Stimulated activated CD4-positive, alpha-beta T cell treated with anti-CD3 and anti-CD28 coated beads, Interleukin-4, amount 100 ng/mL, for 24 hours (primary cell): ENCODE data around the gene RPS27.
"Not testable (repeated sequence)": the region's sequence is repeated elsewhere in the genome, so short reads cannot be mapped to it uniquely, and the experiment has no call there.

Source experiments
- DNase-seq: peaks from one replicate; pipeline ENCODE4 v3.0.0-alpha.2; 2020

Gene RPS27

DNA sequence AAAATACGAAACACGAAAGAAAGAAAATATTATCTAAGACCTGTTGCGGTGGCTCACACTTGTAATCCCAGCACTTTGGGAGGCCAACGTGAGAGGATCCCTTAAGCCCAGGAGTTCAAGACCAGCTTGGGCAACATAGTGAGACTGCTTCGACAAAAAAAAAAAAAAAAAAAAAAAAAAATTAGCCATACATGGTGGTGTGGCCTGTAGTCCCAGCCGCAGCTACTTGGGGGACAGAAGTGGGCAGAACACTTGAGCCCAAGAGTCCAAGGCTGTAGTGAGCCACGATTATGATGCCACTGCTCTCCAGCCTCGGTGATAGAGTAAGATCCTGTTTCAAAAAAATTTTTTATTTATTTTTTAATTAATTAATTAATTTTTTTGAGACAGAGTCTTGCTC, 2.9 kb upstream of the RPS27 start:
- no peak for DNase-seq

DNA sequence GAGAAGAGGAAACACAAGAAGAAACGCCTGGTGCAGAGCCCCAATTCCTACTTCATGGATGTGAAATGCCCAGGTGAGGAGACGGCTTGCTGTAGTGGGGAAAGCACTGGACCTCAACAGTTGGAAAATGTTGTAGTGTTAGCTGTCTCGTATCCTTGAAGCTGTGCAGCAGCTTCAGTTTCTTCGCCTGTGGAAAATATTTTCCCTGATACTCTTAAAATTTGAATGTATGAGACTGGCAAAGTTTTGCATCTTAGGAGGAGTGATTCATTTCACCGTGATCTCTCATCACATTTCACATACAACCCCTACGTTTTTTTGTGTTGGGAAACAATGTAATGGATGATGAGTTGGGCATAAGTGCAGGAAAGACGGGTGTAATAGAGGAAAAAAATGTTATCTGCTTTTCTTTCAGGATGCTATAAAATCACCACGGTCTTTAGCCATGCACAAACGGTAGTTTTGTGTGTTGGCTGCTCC, 629 bp downstream of the RPS27 start:
- no peak for DNase-seq

GRCh38 chr1:153991806-153992205, 1.2 kb downstream of the RPS27 start:
- no peak for DNase-seq

DNA sequence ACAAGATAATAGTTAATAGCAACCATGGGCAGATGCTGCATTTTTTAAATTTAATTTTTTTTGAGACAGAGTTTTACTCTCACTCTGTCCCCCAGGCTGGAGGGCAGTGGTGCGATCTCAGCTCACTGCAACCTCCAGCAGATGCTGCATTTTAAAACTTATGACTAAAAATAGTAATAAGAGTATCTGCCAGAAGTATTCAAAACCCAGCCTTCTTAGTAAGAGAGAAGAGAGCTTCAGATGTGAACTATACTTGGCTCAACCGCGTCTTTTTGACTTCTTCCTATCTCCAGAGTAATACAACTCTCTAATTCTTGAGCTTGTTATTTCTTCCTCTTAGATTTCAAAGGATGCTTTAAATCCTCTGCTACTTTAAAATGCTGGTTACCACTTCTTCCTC, 4.6 kb downstream of the RPS27 start:
- DNase-seq, result no peak

- no peak for DNase-seq
These were observed 5.1 kb downstream of the RPS27 start for GRCh38 chr1:153995640-153996039.

- not testable (repeated sequence) for DNase-seq
These were observed 6.3 kb downstream of the RPS27 start for GRCh38 chr1:153996882-153997281.

DNA sequence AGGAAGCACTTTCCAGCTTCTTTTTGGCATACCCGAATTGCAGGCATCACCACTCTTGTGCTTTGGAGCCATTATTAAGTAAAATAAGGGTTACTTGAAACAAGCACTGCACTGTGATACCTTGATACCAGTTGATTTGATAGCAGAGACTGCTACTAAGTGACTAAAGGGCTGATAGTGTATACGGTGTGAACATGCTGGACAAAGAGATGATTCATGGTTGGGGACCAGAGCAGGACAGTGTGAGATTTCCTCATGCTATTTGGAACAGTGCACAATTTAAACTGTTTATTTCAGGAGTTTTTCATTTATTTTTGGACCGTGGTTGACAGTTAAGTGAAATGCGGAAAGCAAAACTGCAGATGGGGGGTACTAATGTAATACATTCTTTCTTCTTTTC, 9.9 kb downstream of the RPS27 start:
- DNase-seq, result no peak

- no peak for DNase-seq
These were observed 15.6 kb downstream of the RPS27 start for GRCh38 chr1:154006136-154006535.

GRCh38 chr1:154012129-154012528, 21.6 kb downstream of the RPS27 start:
- DNase-seq, result no peak

DNA sequence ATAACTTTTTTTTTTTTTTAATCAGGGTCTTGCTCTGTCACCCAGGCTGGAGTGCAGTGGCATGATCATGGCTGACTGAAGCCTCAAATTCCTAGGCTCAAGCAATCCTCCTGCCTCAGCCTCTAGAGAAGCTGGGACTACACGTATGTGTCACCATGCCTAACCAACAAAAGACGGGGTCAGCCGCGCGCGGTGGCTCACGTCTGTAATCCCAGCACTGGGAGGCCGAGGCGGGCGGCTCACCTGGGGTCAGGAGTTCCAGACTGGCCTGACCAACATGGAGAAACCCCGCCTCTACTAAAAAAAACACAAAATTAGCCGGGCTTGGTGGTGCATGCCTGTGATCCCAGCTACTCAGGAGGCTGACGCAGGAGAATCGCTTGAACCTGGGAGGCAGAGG, 22.0 kb downstream of the RPS27 start:
- DNase-seq, result not testable (repeated sequence)

DNA sequence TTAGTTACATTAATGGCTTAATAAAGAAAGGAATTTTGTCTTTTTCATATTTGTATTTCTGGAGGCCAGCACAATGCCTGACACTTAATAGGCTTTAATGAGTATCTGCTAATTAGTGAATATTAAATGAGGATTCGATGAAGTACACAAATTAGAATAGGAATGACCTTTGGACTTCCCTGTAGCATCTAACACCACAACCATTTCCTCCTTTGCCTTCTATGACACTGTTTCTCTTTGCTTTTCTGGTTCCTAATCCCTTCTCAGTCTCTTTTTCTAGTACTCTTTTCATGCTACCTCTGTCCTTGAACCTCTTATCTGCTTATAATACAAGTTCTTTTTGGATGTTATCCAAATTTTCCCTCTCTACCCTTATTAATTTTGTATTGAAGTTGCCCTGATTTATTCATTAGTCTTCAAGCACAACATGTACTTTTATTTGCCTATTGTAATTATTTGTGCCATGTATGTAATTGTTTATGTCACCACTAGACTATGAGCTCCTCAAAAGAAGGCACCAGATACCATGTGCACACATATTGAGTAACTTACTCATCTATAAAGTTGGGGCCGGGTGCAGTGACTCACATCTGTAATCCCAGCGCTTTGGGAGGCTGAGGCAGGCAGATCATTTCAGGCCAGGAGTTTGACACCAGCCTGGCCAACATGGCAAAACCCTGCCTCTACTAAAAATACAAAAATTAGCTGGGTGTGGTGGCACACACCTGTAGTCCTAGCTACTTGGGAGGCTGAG, 23.8 kb downstream of the RPS27 start:
- DNase-seq, result no peak

DNA sequence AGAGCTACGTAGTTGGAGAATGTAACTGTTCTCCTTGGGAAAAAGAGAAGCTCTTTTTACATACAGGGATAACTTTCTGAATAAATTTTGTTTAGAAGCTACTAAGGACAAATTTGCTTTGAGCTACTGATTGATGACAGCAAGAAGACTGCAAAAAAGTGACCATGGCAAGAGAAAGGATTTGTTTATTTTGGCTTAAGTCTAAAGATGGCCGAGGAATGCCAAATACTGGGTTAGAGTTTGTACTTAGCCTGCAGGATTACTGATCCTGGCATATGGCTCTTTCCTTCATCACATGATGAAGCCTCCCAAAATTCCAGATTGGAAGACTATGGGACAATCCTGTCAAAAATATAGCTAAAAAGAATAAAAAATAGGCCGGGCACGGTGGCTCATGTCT, 28.7 kb downstream of the RPS27 start:
- no peak for DNase-seq

DNA sequence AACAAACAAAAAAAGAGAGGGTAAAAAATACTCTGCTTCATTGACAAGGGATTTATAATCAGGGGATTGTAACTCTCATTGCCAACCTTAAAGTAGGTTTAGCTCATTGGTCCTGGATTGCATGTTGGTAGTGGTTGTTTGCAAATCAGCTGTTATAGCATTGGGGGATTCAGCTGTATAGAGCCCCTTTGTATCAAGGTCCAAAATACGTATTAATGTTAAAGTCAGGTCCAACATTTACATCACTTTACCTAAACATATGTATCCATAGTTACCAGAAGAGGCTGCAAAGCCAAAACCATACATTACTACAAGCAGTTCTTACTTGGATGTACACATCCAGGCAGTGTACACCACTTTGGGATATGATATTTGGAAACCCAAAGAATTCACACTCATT, 29.4 kb downstream of the RPS27 start:
- DNase-seq, result no peak

DNA sequence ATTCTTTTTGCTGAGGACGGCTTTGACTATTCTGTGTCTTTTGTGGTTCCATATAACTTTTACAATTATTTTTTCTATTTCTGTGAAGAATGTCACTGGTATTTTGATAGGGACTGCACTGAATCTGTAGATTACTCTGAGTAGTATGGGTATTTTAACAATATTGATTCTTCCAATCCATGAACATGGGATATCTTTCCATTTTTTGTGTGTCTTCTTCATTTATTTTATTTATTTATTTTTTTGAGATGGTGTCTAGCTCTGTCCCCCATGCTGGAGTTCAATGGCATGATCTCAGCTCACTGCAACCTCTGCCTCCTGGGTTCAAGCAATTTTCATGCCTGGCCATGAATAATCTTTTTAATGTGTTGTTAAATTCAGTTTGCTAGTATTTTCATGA, 43.1 kb downstream of the RPS27 start:
- not testable (repeated sequence) for DNase-seq
